Uterus (tissue), 4 donors: ENCODE data around the gene SLC17A7. TPM values are rescaled to one million over a fixed set of nuclear protein-coding genes. Genes with fewer than 3 reads are reported as not detected.

Experiments
- DNase-seq, 2 donors: peaks; one replicate each; pipeline ENCODE4 v3.0.0-alpha.2; 2019 to 2020
- H3K27ac ChIP-seq, 2 donors: fragments of 200-600 bp; sonication (generic); 1 replicate in 1 of 2; 2 replicates in 1 of 2; pipeline ENCODE4 v1.5.1; 2016 to 2018
- H3K27me3 ChIP-seq, 2 donors: fragments of 200-600 bp; sonication (generic); one replicate each; pipeline ENCODE4 v1.5.1; 2018 to 2019; ENCODE audit warnings: control low read depth in 1 of 2
- H3K36me3 ChIP-seq, 2 donors: fragments of 200-600 bp; sonication (generic); one replicate each; pipeline ENCODE4 v1.5.1; 2019; ENCODE audit warnings: control low read depth in 1 of 2
- H3K4me1 ChIP-seq, 2 donors: fragments of 200-600 bp; sonication (generic); one replicate each; pipeline ENCODE4 v1.5.1; 2018 to 2019; ENCODE audit warnings: control low read depth in 1 of 2
- H3K4me3 ChIP-seq, 2 donors: fragments of 200-600 bp; sonication (generic); 1 replicate in 1 of 2; 2 replicates in 1 of 2; pipeline ENCODE4 v1.5.1; 2018 to 2019; ENCODE audit warnings: mild to moderate bottlenecking in 1 of 2
- H3K9me3 ChIP-seq, 2 donors: fragments of 200-600 bp; sonication (generic); one replicate each; pipeline ENCODE4 v1.5.1; 2019; ENCODE audit warnings: control low read depth in 1 of 2
- POLR2A ChIP-seq, 2 donors: fragments of 450-650 bp; IDR thresholded peaks; one replicate each; pipeline ENCODE4 v1.6.1; 2016; ENCODE audit warnings: antibody characterized with exemption in 2 of 2, mild to moderate bottlenecking in 1 of 2, moderate library complexity in 1 of 2
- intact Hi-C: fragments of 100-400 bp; cut with DNase I; formaldehyde crosslinking; loops from one replicate; pipeline ENCODE4 v1.15.1; 2023; ENCODE audit warnings: low total_unique reads
- total RNA-seq, 4 donors: library from RNA; depleted of rRNA in 3 of 4; stranded (reverse); fragments of >200 nt in 3 of 4; gene quantifications; one replicate each; pipeline versions ENCODE4 v1.1.0 to v1.2.4, GENCODE V29; 2014 to 2023
- TF ChIP-seq, protein P1 (sequence below), 4 experiments: fragments of 200-600 bp in 2 of 4; fragments of 450-650 bp in 2 of 4; sonication (generic) in 2 of 4; IDR thresholded peaks; one replicate each; pipeline ENCODE4 v1.5.1; 2016 to 2019; ENCODE audit warnings: antibody characterized with exemption in 4 of 4, mild to moderate bottlenecking in 2 of 4, moderate library complexity in 1 of 4
- donor health status: DM: yes; HTN: yes; CAD: no.

Gene SLC17A7
- total RNA-seq, 4 donors from 2014 or later: 1.3 to 5.6 (median 1.9) TPM; not detected in 1

DNA sequence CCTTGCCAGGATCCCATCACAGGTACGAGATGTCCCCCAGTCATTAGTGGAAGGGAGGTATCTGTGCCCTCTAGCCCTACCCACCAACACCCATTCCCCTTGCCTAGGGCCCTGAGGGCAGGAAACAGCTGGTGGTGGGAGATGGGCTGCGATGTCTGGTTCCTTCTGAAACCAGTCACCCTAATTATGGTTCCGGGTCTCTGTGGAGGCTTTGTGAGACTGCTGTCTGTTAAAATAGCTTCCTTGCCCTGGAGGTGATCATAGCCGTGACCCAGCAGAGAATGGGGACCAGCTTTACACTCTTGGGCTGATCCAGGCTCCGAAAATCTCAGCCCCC lies 17.2 kb upstream of the SLC17A7 start:
- Histone ChIP-seq H3K36me3 (no peaks in the 10 kb centered on the region), H3K4me3 (no peak overlapping the region), H3K27ac (peak overlapping the region; percentile 41 to 99), H3K4me1 (peaks cover 2 to 5% of the 10 kb centered on the region in 2 donors), H3K9me3 (no peaks in the 10 kb centered on the region), H3K27me3 (no peaks in the 10 kb centered on the region)
- no peak for TF ChIP-seq POLR2A (IDR thresholded peaks at IDR 0.05)
- TF ChIP-seq, protein P1, sequence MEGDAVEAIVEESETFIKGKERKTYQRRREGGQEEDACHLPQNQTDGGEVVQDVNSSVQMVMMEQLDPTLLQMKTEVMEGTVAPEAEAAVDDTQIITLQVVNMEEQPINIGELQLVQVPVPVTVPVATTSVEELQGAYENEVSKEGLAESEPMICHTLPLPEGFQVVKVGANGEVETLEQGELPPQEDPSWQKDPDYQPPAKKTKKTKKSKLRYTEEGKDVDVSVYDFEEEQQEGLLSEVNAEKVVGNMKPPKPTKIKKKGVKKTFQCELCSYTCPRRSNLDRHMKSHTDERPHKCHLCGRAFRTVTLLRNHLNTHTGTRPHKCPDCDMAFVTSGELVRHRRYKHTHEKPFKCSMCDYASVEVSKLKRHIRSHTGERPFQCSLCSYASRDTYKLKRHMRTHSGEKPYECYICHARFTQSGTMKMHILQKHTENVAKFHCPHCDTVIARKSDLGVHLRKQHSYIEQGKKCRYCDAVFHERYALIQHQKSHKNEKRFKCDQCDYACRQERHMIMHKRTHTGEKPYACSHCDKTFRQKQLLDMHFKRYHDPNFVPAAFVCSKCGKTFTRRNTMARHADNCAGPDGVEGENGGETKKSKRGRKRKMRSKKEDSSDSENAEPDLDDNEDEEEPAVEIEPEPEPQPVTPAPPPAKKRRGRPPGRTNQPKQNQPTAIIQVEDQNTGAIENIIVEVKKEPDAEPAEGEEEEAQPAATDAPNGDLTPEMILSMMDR (IDR thresholded peaks at IDR 0.05): no peak
- intact Hi-C loops: no loop called here
- DNase-seq: no peak

DNA sequence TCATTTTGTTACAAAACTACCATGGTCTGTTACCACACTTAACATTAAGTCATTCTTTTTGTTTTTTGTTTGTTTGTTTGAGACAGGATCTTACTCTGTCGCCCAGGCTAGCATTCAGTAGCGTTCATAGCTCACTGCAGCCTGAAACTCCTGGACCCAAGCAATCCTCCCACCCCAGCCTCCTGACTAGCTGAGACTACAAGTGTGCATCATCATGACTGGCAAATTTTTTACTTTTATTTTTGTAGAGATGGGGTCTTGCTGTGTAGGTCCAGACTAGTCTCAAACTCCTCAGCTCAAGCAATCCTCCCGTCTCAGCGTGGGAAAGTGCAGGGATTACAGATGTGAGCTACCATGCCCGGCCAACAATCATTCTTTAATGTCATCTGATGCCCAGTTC lies 15.0 kb upstream of the SLC17A7 start:
- Histone ChIP-seq H3K36me3 (no peaks in the 10 kb centered on the region), H3K27me3 (no peaks in the 10 kb centered on the region), H3K9me3 (no peaks in the 10 kb centered on the region), H3K4me1 (peaks cover 2 to 5% of the 10 kb centered on the region in 2 donors), H3K27ac (peak overlapping the region; percentile 74 to 99), H3K4me3 (no peak overlapping the region)
- DNase-seq: no peak
- TF ChIP-seq, protein P1 (IDR thresholded peaks at IDR 0.05): no peak
- no peak for TF ChIP-seq POLR2A (IDR thresholded peaks at IDR 0.05)
- intact Hi-C loops: no loop called here

DNA sequence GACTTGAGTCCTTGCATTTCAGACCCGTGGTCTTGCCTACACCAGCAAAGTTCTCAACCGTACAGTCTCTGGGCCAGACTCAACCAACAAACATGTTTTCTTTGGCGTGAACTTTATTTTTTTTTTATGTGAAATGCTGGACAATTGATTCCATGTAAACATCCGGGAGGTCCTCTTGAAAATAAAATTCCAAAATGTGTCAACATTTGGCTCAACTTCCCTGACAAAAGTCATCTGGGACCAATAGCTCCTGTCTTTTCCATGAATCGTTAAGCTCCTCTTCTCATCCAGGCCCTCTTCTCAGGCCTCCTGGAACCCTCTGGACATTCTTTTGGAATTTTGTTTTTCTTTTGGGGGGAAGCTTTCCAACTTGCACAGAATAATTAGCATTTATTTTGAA lies 14.4 kb upstream of the SLC17A7 start:
- H3K27ac ChIP-seq: peak overlapping the region; percentile 74 to 99
- TF ChIP-seq POLR2A (IDR thresholded peaks at IDR 0.05): no peak
- TF ChIP-seq, protein P1 (IDR thresholded peaks at IDR 0.05): no peak
- peaks cover 2 to 5% of the 10 kb centered on the region in 2 donors for H3K4me1 ChIP-seq
- no peaks in the 10 kb centered on the region for H3K9me3 ChIP-seq
- no peaks in the 10 kb centered on the region for H3K36me3 ChIP-seq
- DNase-seq: no peak
- intact Hi-C loops: no loop called here
- H3K4me3 ChIP-seq: no peak overlapping the region
- no peaks in the 10 kb centered on the region for H3K27me3 ChIP-seq

DNA sequence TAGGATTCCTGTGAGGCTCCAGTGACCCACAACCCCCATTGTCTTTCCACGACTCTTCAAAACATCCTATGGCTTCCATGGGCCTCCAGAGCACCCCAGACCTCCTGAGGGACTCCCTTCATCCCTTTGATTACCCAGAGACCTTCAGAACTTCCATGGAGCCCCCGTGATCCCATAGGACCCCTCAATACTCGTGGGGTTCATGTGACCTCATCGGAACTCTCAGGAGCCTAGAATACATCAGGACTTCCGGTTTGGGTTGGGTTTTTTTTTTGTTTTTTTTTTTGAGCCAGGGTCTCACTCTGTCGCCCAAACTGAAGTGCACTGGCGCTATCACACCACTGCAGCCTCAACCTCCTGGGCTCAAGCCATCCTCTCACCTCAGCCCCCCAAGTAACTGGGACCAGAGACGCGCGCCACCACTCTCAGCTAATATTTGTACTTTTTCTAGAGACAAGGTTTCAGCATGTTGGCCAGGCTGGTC lies 12.5 kb upstream of the SLC17A7 start:
- Histone ChIP-seq H3K4me1 (peaks cover 2 to 5% of the 10 kb centered on the region in 2 donors), H3K27ac (peak overlapping the region; percentile 93 to 99), H3K9me3 (no peaks in the 10 kb centered on the region), H3K27me3 (no peaks in the 10 kb centered on the region), H3K36me3 (no peaks in the 10 kb centered on the region), H3K4me3 (peak overlapping the region; percentile 52 to 53)
- intact Hi-C loops: no loop called here
- TF ChIP-seq, protein P1 (IDR thresholded peaks at IDR 0.05): no peak
- TF ChIP-seq POLR2A (IDR thresholded peaks at IDR 0.05): no peak
- DNase-seq: no peak

DNA sequence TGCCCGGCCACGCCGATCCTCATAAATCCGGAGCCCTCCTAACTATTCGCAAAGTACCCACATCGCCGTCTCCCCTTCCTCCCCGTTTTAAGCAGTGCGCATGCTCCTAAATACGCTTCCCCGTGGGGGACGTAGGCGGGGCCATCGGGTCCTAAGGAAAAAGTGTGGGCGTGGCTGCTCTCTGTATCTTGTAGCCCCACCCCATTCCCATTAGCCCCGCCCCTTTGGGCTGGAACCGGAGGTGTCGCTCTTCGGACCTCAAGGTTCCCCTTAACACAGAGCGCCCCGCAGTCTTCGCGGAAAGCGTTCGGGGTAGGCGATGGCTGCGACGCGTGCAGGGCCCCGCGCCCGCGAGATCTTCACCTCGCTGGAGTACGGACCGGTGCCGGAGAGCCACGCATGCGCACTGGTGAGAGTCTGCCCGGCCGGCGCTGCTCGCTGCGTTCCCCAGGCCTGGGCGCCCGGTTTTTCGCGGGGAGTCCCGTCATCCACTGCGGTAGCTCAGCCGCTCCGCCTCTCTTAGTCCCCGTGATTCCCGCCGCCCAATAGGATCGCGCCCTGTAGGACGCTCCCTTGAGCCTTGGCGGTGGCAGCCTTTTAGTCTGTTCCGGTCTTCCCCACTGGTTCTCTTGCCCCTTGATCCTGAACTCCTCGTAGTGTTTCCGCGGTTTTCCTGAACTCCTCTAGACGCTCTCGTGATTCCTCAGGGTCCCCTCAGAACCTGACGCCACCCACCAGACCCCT lies 11.9 kb upstream of the SLC17A7 start, which contains the start of gene ALDH16A1:
Gene ALDH16A1, plus strand, starts transcription at position 213 of the 744 bp plus-strand sequence. Its CDS starts 107 bp downstream, at position 320.
- Histone ChIP-seq H3K4me3 (peak within 1 kb of the TSS; percentile 84 to 96), H3K4me1 (peaks cover 2 to 5% of the 10 kb centered on the region in 2 donors), H3K27me3 (no peaks in the 10 kb centered on the region), H3K36me3 (no peaks in the 10 kb centered on the region), H3K27ac (peak within 1 kb of the TSS; percentile 93 to 99), H3K9me3 (no peaks in the 10 kb centered on the region)
- intact Hi-C loops: no loop called here
- TF ChIP-seq, protein P1 (IDR thresholded peaks at IDR 0.05): peak in 1 of 4 experiments; percentile 3
- TF ChIP-seq POLR2A (IDR thresholded peaks at IDR 0.05): peak; percentile 63 to 91
- peak; percentile 98 for DNase-seq
